Neural cell (in vitro differentiated cells): ENCODE results near the gene GFPT1. TPM values are rescaled to one million over a fixed set of nuclear protein-coding genes. Genes with fewer than 3 reads are reported as not detected.

Source experiments
- H2AFZ ChIP-seq: fragments of 200-600, 300-800 bp; sonication (generic), shearing (Covaris generic); 2 replicates; pipeline ENCODE4 v1.6.0; 2014; ENCODE audit warnings: low read depth, mild to moderate bottlenecking, antibody characterized with exemption, low read length, moderate library complexity
- H3F3A ChIP-seq: fragments of 200-600 bp; shearing (Covaris generic); 2 replicates; pipeline ENCODE4 v1.6.1; 2016; ENCODE audit warnings: mild to moderate bottlenecking, moderate library complexity, mixed read lengths, antibody characterized with exemption, low read length; ENCODE audit not compliant: insufficient read depth, poor library complexity, severe bottlenecking
- H3K27ac ChIP-seq: fragments of 200-600, 300-800 bp; sonication (generic), shearing (Covaris generic); 2 replicates; pipeline ENCODE4 v1.5.1; 2014; ENCODE audit warnings: mild to moderate bottlenecking, low read length, moderate library complexity
- H3K27me3 ChIP-seq: fragments of 300-800, 200-600 bp; sonication (generic), shearing (Covaris generic); 2 replicates; pipeline ENCODE4 v1.6.0; 2014; ENCODE audit warnings: mild to moderate bottlenecking, low read depth, low read length, moderate library complexity; ENCODE audit not compliant: insufficient read depth
- H3K36me3 ChIP-seq: fragments of 300-800, 200-600 bp; sonication (generic), shearing (Covaris generic); 2 replicates; pipeline ENCODE4 v1.5.1; 2014; ENCODE audit warnings: mild to moderate bottlenecking, antibody characterized with exemption, low read length, moderate library complexity; ENCODE audit not compliant: insufficient read depth
- H3K4me2 ChIP-seq: fragments of 300-800, 200-600 bp; sonication (generic), shearing (Covaris generic); 2 replicates; pipeline ENCODE4 v1.6.0; 2014; ENCODE audit warnings: mild to moderate bottlenecking, low read length
- H3K4me3 ChIP-seq: fragments of 300-800, 200-600 bp; sonication (generic), shearing (Covaris generic); 2 replicates; pipeline ENCODE4 v1.5.1; 2014; ENCODE audit warnings: mild to moderate bottlenecking, low read length, moderate library complexity
- H3K79me2 ChIP-seq: fragments of 200-600 bp; shearing (Covaris generic); replicated peaks from 2 replicates; pipeline ENCODE4 v1.6.0; 2014; ENCODE audit warnings: mild to moderate bottlenecking, low read length, moderate library complexity; ENCODE audit not compliant: insufficient read depth
- H3K9ac ChIP-seq: fragments of 300-800, 200-600 bp; sonication (generic), shearing (Covaris generic); 2 replicates; pipeline ENCODE4 v1.6.1; 2016; ENCODE audit warnings: mild to moderate bottlenecking, low read length, mixed read lengths
- H3K9me2 ChIP-seq: fragments of 200-600 bp; shearing (Covaris generic); 2 replicates; pipeline ENCODE4 v1.6.1; 2016; ENCODE audit warnings: mild to moderate bottlenecking, low read length, mixed read lengths; ENCODE audit not compliant: insufficient read depth
- H3K9me3 ChIP-seq: fragments of 200-600, 300-800 bp; sonication (generic), shearing (Covaris generic); 2 replicates; pipeline ENCODE4 v1.6.1; 2016; ENCODE audit warnings: mild to moderate bottlenecking, mixed run types, low read length, moderate library complexity, mixed read lengths
- H4K20me1 ChIP-seq: fragments of 200-600 bp; shearing (Covaris generic); 2 replicates; pipeline ENCODE4 v1.6.1; 2016; ENCODE audit warnings: mild to moderate bottlenecking, mixed run types; ENCODE audit not compliant: insufficient read depth
- CTCF ChIP-seq: fragments of 450-650 bp; IDR thresholded peaks from 2 replicates; pipeline ENCODE4 v1.5.1; 2014; ENCODE audit warnings: antibody characterized with exemption, mild to moderate bottlenecking, moderate library complexity; ENCODE audit not compliant: poor library complexity, severe bottlenecking
- EP300 ChIP-seq: fragments of 450-650 bp; conservative IDR thresholded peaks from 2 replicates; pipeline ENCODE4 v1.6.1; 2014; ENCODE audit warnings: antibody characterized with exemption, mild to moderate bottlenecking, moderate library complexity; ENCODE audit not compliant: poor library complexity, severe bottlenecking
- EZH2 ChIP-seq: fragments of 200-600, 300-800 bp; shearing (Covaris generic), sonication (generic); IDR thresholded peaks from 2 replicates; pipeline ENCODE4 v1.6.1; 2014; ENCODE audit warnings: antibody characterized with exemption, low read length, borderline replicate concordance, mild to moderate bottlenecking; ENCODE audit not compliant: insufficient read depth, poor library complexity, severe bottlenecking
- MXI1 ChIP-seq: fragments of 450-650 bp; conservative IDR thresholded peaks from 2 replicates; pipeline ENCODE4 v1.6.1; 2014; ENCODE audit warnings: antibody characterized with exemption, mild to moderate bottlenecking; ENCODE audit not compliant: poor library complexity, severe bottlenecking
- POLR2AphosphoS5 ChIP-seq: IDR thresholded peaks from 2 replicates; pipeline ENCODE4 v1.6.1; 2012
- RAD21 ChIP-seq: fragments of 450-650 bp; conservative IDR thresholded peaks from 2 replicates; pipeline ENCODE4 v1.6.1; 2014; ENCODE audit warnings: antibody characterized with exemption, mild to moderate bottlenecking, moderate library complexity
- REST ChIP-seq: IDR thresholded peaks from 2 replicates; pipeline ENCODE4 v1.6.1; 2012; ENCODE audit warnings: borderline replicate concordance
- SMC3 ChIP-seq: fragments of 450-650 bp; conservative IDR thresholded peaks from 2 replicates; pipeline ENCODE4 v1.6.1; 2014; ENCODE audit warnings: antibody characterized with exemption, mild to moderate bottlenecking, moderate library complexity; ENCODE audit not compliant: poor library complexity
- TAF1 ChIP-seq: IDR thresholded peaks from 2 replicates; pipeline ENCODE4 v1.6.1; 2012; ENCODE audit warnings: low read depth
- polyA plus RNA-seq: library from polyadenylated mRNA; depleted of rRNA; stranded (reverse); fragments of >200 nt; gene quantifications from 2 replicates; pipeline ENCODE4 v1.2.3, GENCODE V29; 2014

Gene GFPT1
- polyA plus RNA-seq, 1 donor from 2014 or later: 39.4 TPM

GRCh38 chr2:69434753-69435152, 47.7 kb upstream of the GFPT1 start:
- Histone ChIP-seq H3K9me3 (no peaks in the 10 kb centered on the region), H3F3A (peaks cover 9% of the 10 kb centered on the region), H3K27me3 (no peaks in the 10 kb centered on the region), H3K36me3 (no peaks in the 10 kb centered on the region), H3K27ac (no peak overlapping the region), H3K4me2 (no peak overlapping the region), H3K4me3 (no peak overlapping the region), H3K9ac (no peak overlapping the region), H3K79me2 (peaks cover 20% of the 10 kb centered on the region), H2AFZ (no peak overlapping the region), H3K9me2 (no peaks in the 10 kb centered on the region), H4K20me1 (no peaks in the 10 kb centered on the region)
- TF ChIP-seq MXI1 (no peak), EZH2 (no peak), REST (no peak), RAD21 (no peak), CTCF (no peak), POLR2AphosphoS5 (no peak), EP300 (no peak), TAF1 (no peak), SMC3 (no peak)

GRCh38 chr2:69429491-69430183, 42.6 kb upstream of the GFPT1 start:
- TF ChIP-seq EP300: no peak
- TF ChIP-seq TAF1: no peak
- no peak for TF ChIP-seq POLR2AphosphoS5
- no peak for TF ChIP-seq RAD21
- no peak for TF ChIP-seq REST
- no peak for TF ChIP-seq MXI1
- Histone ChIP-seq H3K9me2 (no peaks in the 10 kb centered on the region), H4K20me1 (no peaks in the 10 kb centered on the region), H3F3A (no peaks in the 10 kb centered on the region), H3K27me3 (no peaks in the 10 kb centered on the region), H3K9me3 (no peaks in the 10 kb centered on the region), H3K36me3 (no peaks in the 10 kb centered on the region), H3K9ac (no peak overlapping the region), H3K4me2 (no peak overlapping the region), H3K27ac (no peak overlapping the region), H2AFZ (no peak overlapping the region), H3K4me3 (no peak overlapping the region), H3K79me2 (peaks cover 3% of the 10 kb centered on the region)
